HEK293T (cell line): Measurements from ENCODE around the gene TRPM3.

Source experiments
- CTCF ChIA-PET: fragments of 350-600 bp; formaldehyde crosslinking; extraction: SDS; loops from one replicate; lab custom pipeline; 2021; ENCODE audit warnings: antibody characterized with exemption, inconsistent platforms; lab: Yijun Ruan, JAX
- POLR2A ChIA-PET: fragments of 350-600 bp; formaldehyde crosslinking; extraction: SDS; loops from one replicate; lab custom pipeline; 2020; ENCODE audit warnings: antibody characterized with exemption, inconsistent platforms; lab: Yijun Ruan, JAX
- DNase-seq: peaks from one replicate; pipeline ENCODE4 v3.0.0; 2012; ENCODE audit warnings: mixed read lengths; ENCODE audit errors: extremely low spot score
- ARNT ChIP-seq: fragments of 450-650 bp; IDR thresholded peaks from 2 replicates; pipeline ENCODE4 v1.6.1; 2017; ENCODE audit warnings: mild to moderate bottlenecking
- BHLHE40 ChIP-seq: fragments of 450-650 bp; IDR thresholded peaks from 2 replicates; pipeline ENCODE4 v1.6.1; 2016; ENCODE audit warnings: mild to moderate bottlenecking, moderate library complexity, borderline replicate concordance
- CTBP1 ChIP-seq: fragments of 450-650 bp; IDR thresholded peaks from 2 replicates; pipeline ENCODE4 v1.6.1; 2016; ENCODE audit warnings: borderline replicate concordance
- ELF4 ChIP-seq: fragments of 450-650 bp; IDR thresholded peaks from 2 replicates; pipeline ENCODE4 v1.6.1; 2017; ENCODE audit warnings: antibody characterized with exemption
- FOXA1 ChIP-seq: fragments of 450-650 bp; IDR thresholded peaks from 2 replicates; pipeline ENCODE4 v1.6.1; 2016; ENCODE audit warnings: mild to moderate bottlenecking
- FOXK2 ChIP-seq: fragments of 450-650 bp; IDR thresholded peaks from 2 replicates; pipeline ENCODE4 v1.6.1; 2016; ENCODE audit warnings: mild to moderate bottlenecking
- FOXM1 ChIP-seq: fragments of 450-650 bp; IDR thresholded peaks from 2 replicates; pipeline ENCODE4 v1.6.1; 2017; ENCODE audit warnings: mild to moderate bottlenecking, borderline replicate concordance
- HDGF ChIP-seq: fragments of 450-650 bp; IDR thresholded peaks from 2 replicates; pipeline ENCODE4 v1.6.1; 2017; ENCODE audit warnings: antibody characterized with exemption, borderline replicate concordance
- L3MBTL2 ChIP-seq: fragments of 450-650 bp; conservative IDR thresholded peaks from 2 replicates; pipeline ENCODE4 v1.6.1; 2016; ENCODE audit warnings: mild to moderate bottlenecking
- LEF1 ChIP-seq: fragments of 450-650 bp; IDR thresholded peaks from 2 replicates; pipeline ENCODE4 v1.6.1; 2017; ENCODE audit warnings: mild to moderate bottlenecking, borderline replicate concordance
- NFRKB ChIP-seq: fragments of 450-650 bp; IDR thresholded peaks from 2 replicates; pipeline ENCODE4 v1.6.1; 2016; ENCODE audit warnings: mild to moderate bottlenecking, moderate library complexity
- SP1 ChIP-seq: fragments of 450-650 bp; IDR thresholded peaks from 2 replicates; pipeline ENCODE4 v1.6.1; 2017
- SUZ12 ChIP-seq: fragments of 450-650 bp; IDR thresholded peaks from 2 replicates; pipeline ENCODE4 v1.6.1; 2016; ENCODE audit warnings: mild to moderate bottlenecking
- TARDBP ChIP-seq: fragments of 450-650 bp; IDR thresholded peaks from 2 replicates; pipeline ENCODE4 v1.6.1; 2016
- ZNF384 ChIP-seq: fragments of 450-650 bp; IDR thresholded peaks from 2 replicates; pipeline ENCODE4 v1.6.1; 2016
- TF ChIP-seq, protein P1 (sequence below): fragments of 450-650 bp; IDR thresholded peaks from 2 replicates; pipeline ENCODE4 v1.6.1; 2016

Gene TRPM3

DNA sequence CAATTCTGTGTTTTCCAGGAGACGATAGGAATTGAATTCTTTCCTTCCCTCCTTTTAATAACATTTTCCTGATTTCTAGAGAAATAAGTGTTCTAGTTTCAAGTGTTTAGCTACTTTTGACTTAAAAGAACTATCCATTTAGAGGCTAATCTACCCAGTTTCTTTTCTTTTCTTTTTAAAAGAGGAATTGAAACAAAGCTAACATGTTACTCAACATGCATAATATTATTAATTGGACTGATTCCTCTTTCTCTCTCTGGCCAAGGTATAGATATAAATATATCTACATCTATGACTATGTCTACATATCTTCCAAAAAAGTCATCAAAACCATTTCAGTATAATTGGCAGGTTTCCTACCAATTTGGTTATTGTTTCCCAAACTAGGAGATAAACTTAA is 309.8 kb downstream of the TRPM3 start:
- no peak for TF ChIP-seq SP1
- no peak for TF ChIP-seq ELF4
- TF ChIP-seq ZNF384: no peak
- TF ChIP-seq HDGF: no peak
- no peak for TF ChIP-seq NFRKB
- no peak for TF ChIP-seq BHLHE40
- TF ChIP-seq SUZ12: no peak
- ChIA-PET CTCF (no interaction called here), POLR2A (no interaction called here)
- no peak for DNase-seq

DNA sequence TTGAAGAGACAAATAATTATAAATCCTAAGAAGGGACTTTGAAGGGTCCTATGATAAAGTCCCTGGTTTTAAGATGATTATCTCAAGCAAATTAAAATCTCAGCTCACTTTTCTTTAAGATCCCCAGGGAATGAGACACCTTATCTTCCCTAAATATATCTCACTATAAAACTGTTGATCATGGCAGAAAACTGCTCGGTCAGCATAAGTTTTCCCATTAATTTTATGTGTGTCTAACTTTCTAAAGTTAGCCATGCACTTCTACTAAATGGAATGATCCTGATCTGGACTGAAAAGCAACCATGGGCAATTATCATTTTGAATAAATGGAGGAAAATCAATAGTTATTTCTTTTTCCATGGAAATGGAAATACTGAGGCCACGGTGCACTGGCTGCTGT is 314.5 kb downstream of the TRPM3 start:
- no peak for DNase-seq
- no peak for TF ChIP-seq FOXK2
- TF ChIP-seq, protein P1, sequence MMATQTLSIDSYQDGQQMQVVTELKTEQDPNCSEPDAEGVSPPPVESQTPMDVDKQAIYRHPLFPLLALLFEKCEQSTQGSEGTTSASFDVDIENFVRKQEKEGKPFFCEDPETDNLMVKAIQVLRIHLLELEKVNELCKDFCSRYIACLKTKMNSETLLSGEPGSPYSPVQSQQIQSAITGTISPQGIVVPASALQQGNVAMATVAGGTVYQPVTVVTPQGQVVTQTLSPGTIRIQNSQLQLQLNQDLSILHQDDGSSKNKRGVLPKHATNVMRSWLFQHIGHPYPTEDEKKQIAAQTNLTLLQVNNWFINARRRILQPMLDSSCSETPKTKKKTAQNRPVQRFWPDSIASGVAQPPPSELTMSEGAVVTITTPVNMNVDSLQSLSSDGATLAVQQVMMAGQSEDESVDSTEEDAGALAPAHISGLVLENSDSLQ: no peak
- no peak for TF ChIP-seq ARNT
- no peak for TF ChIP-seq BHLHE40
- TF ChIP-seq TARDBP: no peak
- no peak for TF ChIP-seq L3MBTL2
- no peak for TF ChIP-seq FOXM1
- POLR2A ChIA-PET: no interaction called here
- CTCF ChIA-PET: interaction anchor here (0.6 kb wide), 1 partner anchor 10 kb away, joined by 8 read pairs; no protein-coding TSS in a partner anchor

DNA sequence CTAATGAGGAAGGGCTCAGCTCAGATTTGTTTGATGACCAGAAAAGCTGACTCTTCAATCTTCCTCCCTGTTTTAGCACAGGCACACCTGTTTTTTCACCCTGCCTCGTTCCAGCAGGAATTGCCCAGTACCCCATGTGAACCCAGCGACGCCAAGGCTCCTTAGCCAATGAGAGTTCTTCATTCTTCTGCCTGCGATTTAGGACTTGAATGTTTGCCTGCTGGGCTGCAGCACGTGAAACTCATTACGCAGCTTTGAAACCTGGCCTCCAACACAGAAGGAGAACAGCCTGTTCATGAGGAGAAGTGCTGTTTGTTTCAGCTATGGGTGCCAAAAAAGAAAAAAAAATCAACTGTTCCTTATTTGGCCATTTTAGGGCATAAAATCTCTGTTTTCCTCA is 315.5 kb downstream of the TRPM3 start:
- ChIA-PET POLR2A (no interaction called here), CTCF (interaction anchor here (0.6 to 0.7 kb wide), 2 partner anchors 9 to 1864 kb away, joined by 4 to 8 read pairs; no protein-coding TSS in a partner anchor)
- no peak for DNase-seq
- TF ChIP-seq ELF4 (no peak), HDGF (no peak), SUZ12 (no peak), FOXM1 (no peak), ZNF384 (no peak), SP1 (no peak), LEF1 (no peak), BHLHE40 (no peak), ARNT (no peak), TARDBP (no peak), FOXK2 (no peak), L3MBTL2 (no peak), NFRKB (no peak), FOXA1 (no peak), CTBP1 (no peak)
- TF ChIP-seq, protein P1: no peak

DNA sequence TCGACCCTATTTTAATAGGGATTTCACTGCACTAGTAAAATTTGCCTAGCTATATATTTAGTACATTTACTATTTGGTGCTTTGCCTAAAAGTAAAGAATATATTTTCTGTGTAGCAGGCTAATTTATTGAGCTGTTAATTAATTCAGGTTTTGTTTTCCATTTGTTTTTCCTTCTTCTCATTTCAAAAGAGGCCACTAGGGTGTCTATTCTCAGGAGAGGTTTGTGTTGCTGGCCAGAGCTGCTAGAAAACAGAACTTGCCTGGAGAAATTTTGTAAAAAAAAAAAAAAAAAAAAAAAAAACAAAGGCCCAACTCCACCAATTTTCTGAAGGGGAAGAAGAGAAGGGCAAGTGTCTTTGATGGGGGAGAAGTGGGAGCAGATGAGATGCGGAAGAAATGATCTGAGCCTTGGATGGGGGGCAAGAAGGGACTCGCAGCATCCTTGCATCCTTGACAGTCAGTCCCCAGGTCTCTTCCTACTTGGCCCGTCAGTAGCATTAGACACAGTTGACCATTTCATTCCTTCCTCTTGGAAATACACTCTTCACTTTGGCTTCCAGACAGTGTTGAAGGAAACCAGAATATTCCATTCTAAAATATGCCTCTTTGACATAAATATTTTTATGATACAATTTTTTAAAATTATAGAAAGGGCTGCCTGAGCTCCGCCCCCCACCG is 318.5 kb downstream of the TRPM3 start:
- no peak for DNase-seq
- POLR2A ChIA-PET: no interaction called here
- no peak for TF ChIP-seq SP1
- no peak for TF ChIP-seq BHLHE40
- TF ChIP-seq L3MBTL2: no peak
- no peak for TF ChIP-seq CTBP1
- no peak for TF ChIP-seq ZNF384
- TF ChIP-seq FOXA1: no peak
- TF ChIP-seq ARNT: no peak
- TF ChIP-seq HDGF: no peak
- TF ChIP-seq ELF4: no peak
- no peak for TF ChIP-seq FOXK2
- no peak for TF ChIP-seq SUZ12
- TF ChIP-seq LEF1: no peak
- TF ChIP-seq, protein P1: no peak
- TF ChIP-seq FOXM1: no peak
- no peak for TF ChIP-seq NFRKB
- CTCF ChIA-PET: no interaction called here

DNA sequence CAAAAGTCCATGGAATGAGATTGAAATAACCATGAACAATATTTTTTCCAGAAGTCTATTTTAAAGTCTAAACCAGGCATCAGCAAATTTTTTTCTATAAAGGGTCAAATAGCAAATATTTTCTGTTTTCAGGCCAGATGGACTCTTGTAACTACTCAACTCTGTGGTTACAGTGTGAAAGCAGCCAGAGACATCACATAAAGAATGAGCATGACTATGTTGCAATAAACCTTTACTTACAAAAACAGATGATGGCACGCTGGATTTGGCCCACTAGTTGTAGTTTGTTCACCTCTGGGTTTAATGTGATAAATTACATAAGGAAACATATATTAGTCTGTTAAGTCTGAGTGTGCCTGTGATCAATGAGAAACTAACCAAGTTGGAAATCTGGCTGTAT is 319.2 kb downstream of the TRPM3 start:
- ChIA-PET POLR2A (no interaction called here), CTCF (no interaction called here)
- no peak for TF ChIP-seq CTBP1
- no peak for TF ChIP-seq BHLHE40
- TF ChIP-seq ZNF384: no peak
- no peak for DNase-seq

DNA sequence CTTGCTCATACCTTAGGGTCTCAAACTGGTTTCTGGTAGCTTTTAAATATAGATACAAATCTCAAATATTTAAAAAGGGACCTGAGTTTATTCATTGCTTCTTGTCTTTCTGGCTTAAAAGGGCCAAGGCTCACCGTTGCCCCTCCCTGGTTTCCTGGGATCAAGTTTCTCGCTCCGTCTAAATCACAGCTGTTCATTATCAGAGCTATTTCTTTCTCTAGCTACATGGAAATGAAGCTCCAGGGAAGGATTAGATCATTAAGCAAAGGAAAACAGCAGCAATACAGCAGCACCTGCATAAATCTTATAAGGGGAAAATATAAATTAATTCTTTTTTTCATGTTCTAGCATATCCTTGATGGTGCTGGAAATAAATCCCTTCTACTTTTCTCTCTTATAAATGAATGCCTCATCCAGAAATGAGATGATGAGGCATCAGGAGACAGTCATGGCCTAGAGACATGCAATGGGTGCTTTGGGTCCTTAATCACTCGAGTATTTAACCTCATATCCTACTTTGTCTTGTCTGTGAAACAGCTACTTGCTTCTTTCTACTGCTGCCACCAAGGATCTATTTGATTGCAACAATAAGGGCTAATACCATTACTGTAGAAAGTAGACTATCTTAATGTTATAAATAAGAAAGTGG is 320.1 kb downstream of the TRPM3 start:
- CTCF ChIA-PET: no interaction called here
- POLR2A ChIA-PET: no interaction called here
- DNase-seq: no peak
- no peak for TF ChIP-seq L3MBTL2
- no peak for TF ChIP-seq LEF1
- no peak for TF ChIP-seq SP1

DNA sequence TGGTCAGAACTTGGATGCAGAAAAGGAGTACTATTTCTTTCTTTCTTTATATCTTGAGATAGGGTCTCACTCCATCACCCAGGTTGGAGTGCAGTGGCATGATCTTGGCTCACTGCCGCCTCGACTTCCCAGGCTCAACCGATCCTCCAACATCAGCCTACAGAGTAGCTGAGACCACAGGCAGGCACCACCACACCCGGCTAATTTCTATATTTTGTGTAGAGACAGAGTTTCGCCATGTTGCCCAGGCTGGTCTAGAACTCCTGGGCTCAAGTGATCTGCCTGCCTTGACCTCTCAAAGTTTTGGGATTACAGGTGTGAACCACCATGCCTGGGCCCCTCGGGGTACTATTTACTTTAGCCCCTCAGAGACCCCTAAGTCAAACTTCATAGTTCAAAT is 323.4 kb downstream of the TRPM3 start:
- DNase-seq: no peak
- TF ChIP-seq NFRKB (no peak), SP1 (no peak), SUZ12 (no peak), TARDBP (no peak), HDGF (no peak), ZNF384 (no peak), ELF4 (no peak), LEF1 (no peak), ARNT (no peak)
- ChIA-PET POLR2A (no interaction called here), CTCF (no interaction called here)
